Measurements from ENCODE around the gene MCM3.

The MCM3 gene

DNA sequence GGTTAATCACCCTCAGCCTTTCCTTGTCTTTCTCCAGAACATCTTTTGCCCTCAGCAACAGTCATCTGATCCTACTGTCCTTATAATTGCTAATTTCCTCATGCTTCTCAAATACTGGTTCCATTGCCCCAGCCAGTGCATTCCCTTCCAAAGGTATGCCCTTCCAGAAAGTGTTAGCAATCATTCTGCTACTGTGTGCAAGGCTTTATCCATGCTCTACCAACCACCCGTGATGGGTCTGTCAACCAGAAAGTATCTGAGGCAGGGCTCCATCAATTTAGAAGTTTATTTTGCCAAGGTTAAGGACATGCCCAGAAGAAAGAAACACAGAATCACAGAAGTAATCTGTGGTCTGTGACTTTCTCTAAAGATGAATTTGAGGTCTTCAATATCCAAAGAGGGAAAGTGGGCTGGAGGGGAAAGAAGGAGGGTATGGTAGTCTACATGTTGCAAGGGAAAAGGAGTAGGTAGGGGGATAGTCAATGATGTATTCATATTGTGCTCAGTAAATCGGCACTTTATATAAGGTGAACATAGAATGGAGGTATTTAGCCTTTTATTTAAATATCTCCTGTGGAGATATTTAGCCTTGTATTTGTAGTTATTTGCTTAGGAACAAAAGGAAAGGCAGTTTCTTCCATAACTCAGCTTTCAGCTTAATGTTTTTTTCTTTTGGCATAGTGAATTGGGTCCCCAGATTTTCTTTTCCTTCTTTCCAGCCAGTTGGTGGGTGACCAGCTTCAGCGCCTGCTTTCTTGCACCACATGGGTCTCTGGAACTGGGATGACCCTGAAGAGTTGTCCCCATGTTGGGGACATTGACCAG is 42.2 kb upstream of the MCM3 start:
- H3K4me3 ChIP-seq (replicated peaks; ENCODE audit: low read depth, low read length): no peak overlapping the region
- TF ChIP-seq, protein P1, sequence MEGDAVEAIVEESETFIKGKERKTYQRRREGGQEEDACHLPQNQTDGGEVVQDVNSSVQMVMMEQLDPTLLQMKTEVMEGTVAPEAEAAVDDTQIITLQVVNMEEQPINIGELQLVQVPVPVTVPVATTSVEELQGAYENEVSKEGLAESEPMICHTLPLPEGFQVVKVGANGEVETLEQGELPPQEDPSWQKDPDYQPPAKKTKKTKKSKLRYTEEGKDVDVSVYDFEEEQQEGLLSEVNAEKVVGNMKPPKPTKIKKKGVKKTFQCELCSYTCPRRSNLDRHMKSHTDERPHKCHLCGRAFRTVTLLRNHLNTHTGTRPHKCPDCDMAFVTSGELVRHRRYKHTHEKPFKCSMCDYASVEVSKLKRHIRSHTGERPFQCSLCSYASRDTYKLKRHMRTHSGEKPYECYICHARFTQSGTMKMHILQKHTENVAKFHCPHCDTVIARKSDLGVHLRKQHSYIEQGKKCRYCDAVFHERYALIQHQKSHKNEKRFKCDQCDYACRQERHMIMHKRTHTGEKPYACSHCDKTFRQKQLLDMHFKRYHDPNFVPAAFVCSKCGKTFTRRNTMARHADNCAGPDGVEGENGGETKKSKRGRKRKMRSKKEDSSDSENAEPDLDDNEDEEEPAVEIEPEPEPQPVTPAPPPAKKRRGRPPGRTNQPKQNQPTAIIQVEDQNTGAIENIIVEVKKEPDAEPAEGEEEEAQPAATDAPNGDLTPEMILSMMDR (IDR thresholded peaks at IDR 0.05; ENCODE audit: low read depth, low read length, missing control alignments): no peak
- no peak for DNase-seq (ENCODE audit: extremely low read depth, low read depth)

DNA sequence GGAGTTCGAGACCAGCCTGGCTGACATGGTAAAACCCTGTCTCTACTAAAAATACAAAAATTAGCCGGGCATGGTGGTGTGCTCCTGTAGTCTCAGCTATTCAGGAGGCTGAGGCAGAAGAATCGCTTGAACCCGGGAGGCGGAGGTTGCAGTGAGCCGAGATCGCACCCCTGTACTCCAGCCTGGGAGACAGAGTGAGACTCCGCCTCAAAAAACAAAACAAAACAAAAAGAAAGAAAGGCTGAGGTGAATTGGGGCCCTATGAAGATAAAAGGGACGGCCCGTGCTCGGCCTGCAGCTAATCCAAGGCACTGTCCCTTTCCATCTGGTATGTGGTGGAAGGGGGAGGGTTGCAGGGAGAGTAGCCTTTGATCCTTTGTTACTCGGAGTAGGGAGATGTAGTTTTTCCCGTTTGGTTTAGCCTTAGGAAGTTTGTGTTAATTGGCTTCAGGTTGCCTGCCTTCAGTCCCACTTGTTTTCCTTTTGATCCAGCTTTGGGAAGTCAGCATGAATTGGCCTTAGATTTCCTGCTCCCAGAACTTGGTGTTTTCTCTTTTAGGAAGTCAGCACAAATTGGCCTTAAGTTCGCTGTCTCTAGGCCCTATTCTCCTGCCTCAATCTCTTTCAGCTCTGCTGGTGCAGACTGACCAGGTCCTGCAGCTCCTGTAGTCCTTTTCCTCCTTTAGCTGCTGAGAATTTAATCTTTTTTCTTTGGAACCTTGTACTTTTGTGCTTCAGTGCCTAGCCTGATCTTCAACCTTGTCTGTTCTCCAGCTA is 41.3 kb upstream of the MCM3 start:
- H3K4me3 ChIP-seq (replicated peaks; ENCODE audit: low read depth, low read length): no peak overlapping the region
- TF ChIP-seq, protein P1 (IDR thresholded peaks at IDR 0.05; ENCODE audit: low read depth, low read length, missing control alignments): no peak
- no peak for DNase-seq (ENCODE audit: extremely low read depth, low read depth)

DNA sequence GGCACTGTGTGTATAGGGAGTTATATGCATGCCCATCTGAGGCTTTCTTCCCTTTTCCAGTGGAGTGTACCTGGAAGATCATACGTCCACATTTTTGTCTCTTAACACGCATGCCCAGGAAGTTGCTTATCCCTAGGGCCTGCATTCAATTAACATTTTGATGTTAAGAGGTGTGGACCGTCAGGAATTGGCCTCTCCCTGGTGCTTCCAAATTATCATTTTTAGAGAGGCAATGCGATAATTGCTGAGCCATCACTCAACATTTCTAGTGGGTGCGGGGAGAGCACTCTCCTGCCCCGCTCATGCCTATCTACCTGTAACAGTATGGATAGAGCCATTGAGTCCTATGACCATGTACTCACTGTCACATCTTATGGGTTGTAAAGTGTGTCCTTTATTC is 39.6 kb upstream of the MCM3 start:
- H3K4me3 ChIP-seq (replicated peaks; ENCODE audit: low read depth, low read length): no peak overlapping the region
- TF ChIP-seq, protein P1 (IDR thresholded peaks at IDR 0.05; ENCODE audit: low read depth, low read length, missing control alignments): no peak

DNA sequence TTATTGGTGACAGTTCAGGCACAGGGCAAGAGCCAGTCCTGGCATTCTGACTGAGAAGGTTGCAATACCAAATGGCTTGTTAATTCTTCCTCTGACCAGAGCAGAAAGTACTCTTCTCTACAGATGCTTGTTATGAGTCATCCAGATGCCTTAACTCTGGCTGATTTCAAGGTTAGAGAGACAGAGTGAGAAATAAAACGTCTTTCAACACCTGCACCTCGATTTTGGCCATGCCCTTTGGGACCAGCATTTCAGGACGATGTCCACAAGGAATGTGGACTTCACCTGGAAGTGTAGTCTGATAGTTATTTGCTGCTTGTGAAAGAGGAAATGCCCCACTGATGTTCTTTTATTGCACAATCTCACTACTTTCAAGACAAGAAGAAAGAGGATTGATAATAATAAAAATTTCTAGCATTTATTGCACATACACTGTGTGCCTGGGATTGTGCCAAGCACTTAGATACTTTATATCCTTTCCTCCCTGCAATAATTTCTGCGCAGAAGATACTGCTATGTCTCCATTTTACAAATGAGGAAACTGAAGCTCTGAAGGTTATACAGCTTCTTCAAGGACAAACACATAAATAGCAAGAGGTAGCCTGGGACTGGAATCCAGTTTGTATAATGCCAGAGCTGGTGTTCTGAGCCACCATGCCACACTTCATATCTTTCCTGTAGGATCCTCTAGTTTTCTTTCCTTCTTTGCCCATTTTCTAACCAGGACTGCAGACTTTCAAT is 33.5 kb upstream of the MCM3 start:
- TF ChIP-seq, protein P1 (IDR thresholded peaks at IDR 0.05; ENCODE audit: low read depth, low read length, missing control alignments): no peak
- no peak overlapping the region for H3K4me3 ChIP-seq (replicated peaks; ENCODE audit: low read depth, low read length)
- DNase-seq (ENCODE audit: extremely low read depth, low read depth): no peak

More for the DNA sequence above, 39.6 kb upstream of the MCM3 start:
- DNase-seq (ENCODE audit: extremely low read depth, low read depth): no peak

DNA sequence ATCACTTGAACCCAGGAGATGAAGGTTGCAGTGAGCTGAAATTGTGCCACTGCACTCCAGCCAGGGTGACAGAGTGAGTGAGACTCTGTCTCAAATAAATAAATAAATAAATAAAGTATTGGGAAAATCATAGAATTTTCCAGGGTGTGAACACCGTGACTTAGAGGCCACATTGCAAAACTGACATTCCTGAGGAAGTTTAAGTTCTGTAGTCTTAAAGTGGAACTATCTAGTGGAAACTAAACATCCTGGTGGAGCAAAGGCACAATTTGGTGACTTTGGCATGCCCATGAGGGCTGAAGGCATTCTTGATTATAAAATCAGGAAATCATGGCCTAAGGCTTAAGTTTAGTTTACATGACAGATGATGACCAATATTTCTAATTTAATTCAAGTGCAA is 32.7 kb upstream of the MCM3 start:
- H3K4me3 ChIP-seq (replicated peaks; ENCODE audit: low read depth, low read length): no peak overlapping the region
- TF ChIP-seq, protein P1 (IDR thresholded peaks at IDR 0.05; ENCODE audit: low read depth, low read length, missing control alignments): no peak
- no peak for DNase-seq (ENCODE audit: extremely low read depth, low read depth)

DNA sequence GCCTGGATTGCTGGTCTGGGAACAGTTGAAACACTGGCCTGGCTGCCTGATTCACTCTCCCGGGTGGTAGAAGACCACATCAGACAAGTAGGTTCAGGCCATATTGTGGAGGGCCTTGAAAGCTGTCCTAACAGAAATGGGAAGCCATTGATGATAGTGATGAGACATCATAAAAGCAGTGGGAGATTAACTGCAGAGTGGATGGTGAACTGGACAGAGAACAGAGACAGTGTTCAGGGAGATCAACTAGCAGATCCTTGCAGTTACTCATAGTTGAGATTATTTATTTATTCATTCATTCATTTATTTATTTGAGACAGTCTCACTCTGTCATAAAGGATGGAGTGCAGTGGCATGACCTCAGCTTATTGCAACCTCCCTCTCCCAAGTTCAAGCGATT is 30.2 kb upstream of the MCM3 start:
- no peak for DNase-seq (ENCODE audit: extremely low read depth, low read depth)
- H3K4me3 ChIP-seq (replicated peaks; ENCODE audit: low read depth, low read length): no peak overlapping the region
- TF ChIP-seq, protein P1 (IDR thresholded peaks at IDR 0.05; ENCODE audit: low read depth, low read length, missing control alignments): no peak

All from HFF-Myc (cell line).